ENCODE results near the gene TSPEAR.

Gene TSPEAR

DNA sequence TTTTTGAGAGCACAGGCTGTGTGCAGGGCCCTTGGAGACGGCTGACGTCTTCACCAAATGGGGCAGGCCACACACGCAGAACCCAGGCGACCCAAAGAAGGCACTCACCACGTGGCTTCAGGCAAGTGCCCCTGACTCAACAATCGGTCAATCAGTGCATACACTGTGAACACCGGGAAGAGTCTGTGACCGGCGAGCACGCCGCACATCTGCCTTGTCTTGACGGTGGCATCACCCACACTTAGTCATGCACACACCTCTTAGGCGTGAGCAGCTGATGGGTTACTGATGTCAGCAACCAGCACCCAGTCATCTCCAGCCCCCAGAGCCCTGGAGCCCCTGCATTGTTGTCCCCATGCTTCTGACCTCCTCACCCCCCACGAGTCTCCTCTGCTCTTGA lies 261.0 kb downstream of the TSPEAR start:
- no peak for DNase-seq (ENCODE audit: low read depth, low spot score)
- Histone ChIP-seq H3K36me3 (ENCODE audit: control insufficient read depth, insufficient read depth, low read length) (no peaks in the 10 kb centered on the region), H3K4me3 (ENCODE audit: low read length) (no peak overlapping the region), H3K9me3 (ENCODE audit: control insufficient read depth, insufficient read depth, low read length) (no peaks in the 10 kb centered on the region), H3K27ac (ENCODE audit: low read length) (no peak overlapping the region), H3K4me1 (ENCODE audit: control insufficient read depth, insufficient read depth, low read length) (no peaks in the 10 kb centered on the region), H3K27me3 (ENCODE audit: control insufficient read depth, insufficient read depth, low read length) (no peaks in the 10 kb centered on the region)
- no CpG with 5 or more reads among the region's 14 CpGs for WGBS (ENCODE audit: insufficient coverage, insufficient read length)

DNA sequence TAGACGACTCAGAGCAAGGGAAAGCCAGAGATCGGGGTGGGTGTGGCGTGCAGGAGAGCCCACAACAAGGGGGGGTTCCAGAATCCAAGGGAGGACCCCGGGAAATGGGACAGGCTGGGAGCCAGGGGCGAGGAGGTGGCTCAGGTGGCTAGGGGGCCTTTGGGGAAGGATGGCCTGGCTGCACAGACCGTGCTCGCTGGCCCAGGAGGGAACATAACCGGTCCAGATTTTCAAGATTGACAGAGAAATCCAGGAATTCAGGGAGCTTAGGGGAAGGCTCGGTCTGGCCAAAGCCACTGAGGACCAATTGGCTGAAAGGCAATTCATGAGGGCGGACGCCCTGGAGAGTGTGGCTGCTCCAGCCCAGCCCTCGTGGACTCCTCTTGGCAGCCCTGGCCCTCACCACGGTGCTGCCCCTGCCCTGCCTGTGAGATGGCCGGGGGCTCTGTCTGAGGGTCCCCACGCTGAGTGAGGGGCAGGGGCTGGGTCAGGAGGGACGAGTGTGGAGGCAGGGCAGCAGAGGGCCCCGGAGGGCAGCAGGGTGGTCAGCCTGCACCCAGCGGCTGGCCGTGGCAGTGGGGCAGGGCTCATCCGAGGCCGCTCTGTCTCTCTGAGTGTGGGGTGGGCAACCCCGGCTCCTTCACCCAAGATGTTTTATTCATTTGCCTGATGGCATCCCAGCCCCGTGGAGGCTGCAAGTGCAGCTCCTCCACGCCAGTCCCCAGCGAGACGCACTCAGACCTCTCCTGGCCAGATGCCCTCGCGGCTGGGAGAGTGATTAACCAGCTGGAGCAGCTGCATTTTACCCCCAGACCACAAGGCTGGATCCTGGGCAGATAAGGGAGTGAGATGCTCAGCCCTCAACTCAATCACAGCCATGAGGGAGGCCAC lies 261.7 kb downstream of the TSPEAR start:
- Histone ChIP-seq H3K36me3 (ENCODE audit: control insufficient read depth, insufficient read depth, low read length) (no peaks in the 10 kb centered on the region), H3K4me1 (ENCODE audit: control insufficient read depth, insufficient read depth, low read length) (no peaks in the 10 kb centered on the region), H3K4me3 (ENCODE audit: low read length) (no peak overlapping the region), H3K27me3 (ENCODE audit: control insufficient read depth, insufficient read depth, low read length) (no peaks in the 10 kb centered on the region), H3K27ac (ENCODE audit: low read length) (no peak overlapping the region), H3K9me3 (ENCODE audit: control insufficient read depth, insufficient read depth, low read length) (no peaks in the 10 kb centered on the region)
- no CpG with 5 or more reads among the region's 28 CpGs for WGBS (ENCODE audit: insufficient coverage, insufficient read length)
- no peak for DNase-seq (ENCODE audit: low read depth, low spot score)

DNA sequence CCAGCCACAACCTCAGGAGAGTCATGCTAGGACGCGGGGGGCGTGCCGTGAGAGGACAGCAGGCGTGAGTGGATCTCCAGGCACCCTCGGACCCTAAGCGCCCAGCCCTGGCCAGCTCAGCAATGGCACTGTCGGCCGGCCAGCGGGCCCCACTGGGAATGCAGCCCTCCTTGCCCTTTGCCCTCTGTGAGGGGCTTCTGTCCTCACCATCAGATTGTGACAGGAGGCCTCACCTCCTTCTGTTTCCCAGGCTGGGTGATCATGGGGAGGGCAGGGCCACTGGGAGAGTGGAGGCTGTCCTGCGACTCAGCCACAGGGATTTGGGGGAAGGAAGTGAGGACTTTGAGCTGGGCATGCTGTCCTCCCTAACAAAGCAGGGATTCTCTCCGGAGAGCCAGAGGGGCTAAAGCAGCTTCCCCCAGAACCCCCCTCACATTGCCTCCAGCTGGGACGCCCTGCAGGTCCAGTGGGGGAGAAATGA lies 262.7 kb downstream of the TSPEAR start:
- Histone ChIP-seq H3K36me3 (ENCODE audit: control insufficient read depth, insufficient read depth, low read length) (no peaks in the 10 kb centered on the region), H3K27me3 (ENCODE audit: control insufficient read depth, insufficient read depth, low read length) (no peaks in the 10 kb centered on the region), H3K27ac (ENCODE audit: low read length) (no peak overlapping the region), H3K9me3 (ENCODE audit: control insufficient read depth, insufficient read depth, low read length) (no peaks in the 10 kb centered on the region), H3K4me3 (ENCODE audit: low read length) (no peak overlapping the region), H3K4me1 (ENCODE audit: control insufficient read depth, insufficient read depth, low read length) (no peaks in the 10 kb centered on the region)
- no peak for DNase-seq (ENCODE audit: low read depth, low spot score)
- no CpG with 5 or more reads among the region's 13 CpGs for WGBS (ENCODE audit: insufficient coverage, insufficient read length)
